SJCRH30 (cell line): ENCODE measurements around the gene VPS13D. TPM values are rescaled to one million over a fixed set of nuclear protein-coding genes. Genes with fewer than 3 reads are reported as not detected.

Source experiments
- DNase-seq, 2 experiments: peaks; one replicate each; pipeline ENCODE4 v3.0.0-alpha.2; 2015 to 2020
- H3K27ac ChIP-seq: fragments of 250-450 bp; sonication (Bioruptor Pico); 2 replicates; pipeline ENCODE4 v1.5.1; 2020; ENCODE audit warnings: mild to moderate bottlenecking, moderate library complexity
- H3K27me3 ChIP-seq: fragments of 250-450 bp; sonication (Bioruptor Pico); 2 replicates; pipeline ENCODE4 v1.5.1; 2020; ENCODE audit warnings: mild to moderate bottlenecking, moderate library complexity
- H3K36me3 ChIP-seq: fragments of 250-450 bp; sonication (Bioruptor Pico); 2 replicates; pipeline ENCODE4 v1.5.1; 2020; ENCODE audit warnings: mild to moderate bottlenecking, moderate library complexity
- H3K4me1 ChIP-seq: fragments of 250-450 bp; sonication (Bioruptor Pico); 2 replicates; pipeline ENCODE4 v1.5.1; 2020; ENCODE audit warnings: mild to moderate bottlenecking, moderate library complexity
- H3K4me3 ChIP-seq: fragments of 250-450 bp; sonication (Bioruptor Pico); 2 replicates; pipeline ENCODE4 v1.5.1; 2020; ENCODE audit warnings: mild to moderate bottlenecking, moderate library complexity
- H3K9me3 ChIP-seq: fragments of 250-450 bp; sonication (Bioruptor Pico); replicated peaks from 2 replicates; pipeline ENCODE4 v1.5.1; 2020; ENCODE audit warnings: mild to moderate bottlenecking, moderate library complexity
- total RNA-seq: library from RNA; depleted of rRNA; stranded (reverse); fragments of >200 nt; shearing (Covaris generic); gene quantifications from 2 replicates; pipeline ENCODE4 v1.2.3, GENCODE V29; 2014

VPS13D gene
- total RNA-seq, 1 experiment from 2014 or later, result 33.1 TPM

DNA sequence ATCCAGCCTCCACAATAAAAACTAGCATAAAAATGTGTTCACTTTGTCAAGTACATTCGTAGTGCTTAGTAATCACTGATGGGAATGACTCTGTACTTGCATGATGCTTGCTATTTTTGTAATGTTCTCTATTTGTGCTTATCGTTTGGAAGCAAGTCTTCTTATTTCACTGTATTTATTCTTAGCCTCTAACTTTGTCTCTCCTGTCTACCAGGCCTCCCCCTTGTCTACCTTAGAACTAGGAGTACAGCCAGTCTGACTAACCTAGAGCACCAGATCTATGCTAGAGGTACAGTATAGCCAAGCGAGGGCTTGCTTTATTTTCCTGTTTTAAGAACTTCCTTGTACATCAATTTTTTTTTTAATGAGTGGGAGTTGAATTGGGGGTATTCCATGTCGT is 108.2 kb downstream of the VPS13D start:
- DNase-seq, result no peak
- Histone ChIP-seq H3K4me1 (peaks cover 36% of the 10 kb centered on the region), H3K9me3 (no peaks in the 10 kb centered on the region), H3K4me3 (no peak overlapping the region), H3K36me3 (peaks cover 17% of the 10 kb centered on the region), H3K27ac (no peak overlapping the region), H3K27me3 (no peaks in the 10 kb centered on the region)

DNA sequence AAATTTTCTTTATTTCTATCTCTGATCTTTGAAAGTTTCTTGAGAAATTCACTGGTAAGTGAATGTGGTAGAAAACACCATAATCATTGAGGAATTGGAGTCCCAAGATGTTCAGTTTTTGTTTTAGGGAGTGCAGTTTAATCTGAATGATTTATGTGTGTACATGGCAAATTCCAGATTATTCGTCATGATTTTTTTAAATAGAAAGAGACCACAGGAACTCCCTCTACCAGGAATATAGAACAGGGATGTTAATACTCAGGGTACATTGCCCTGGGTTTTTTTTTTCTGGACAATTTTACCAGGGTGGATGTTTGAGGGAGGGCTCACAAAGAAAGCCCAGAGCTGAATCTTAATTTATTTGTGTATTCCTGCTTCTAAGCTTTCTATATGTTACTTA is 109.0 kb downstream of the VPS13D start:
- Histone ChIP-seq H3K4me3 (no peak overlapping the region), H3K9me3 (no peaks in the 10 kb centered on the region), H3K27me3 (no peaks in the 10 kb centered on the region), H3K27ac (no peak overlapping the region), H3K36me3 (peaks cover 13% of the 10 kb centered on the region), H3K4me1 (peaks cover 38% of the 10 kb centered on the region)
- no peak for DNase-seq

DNA sequence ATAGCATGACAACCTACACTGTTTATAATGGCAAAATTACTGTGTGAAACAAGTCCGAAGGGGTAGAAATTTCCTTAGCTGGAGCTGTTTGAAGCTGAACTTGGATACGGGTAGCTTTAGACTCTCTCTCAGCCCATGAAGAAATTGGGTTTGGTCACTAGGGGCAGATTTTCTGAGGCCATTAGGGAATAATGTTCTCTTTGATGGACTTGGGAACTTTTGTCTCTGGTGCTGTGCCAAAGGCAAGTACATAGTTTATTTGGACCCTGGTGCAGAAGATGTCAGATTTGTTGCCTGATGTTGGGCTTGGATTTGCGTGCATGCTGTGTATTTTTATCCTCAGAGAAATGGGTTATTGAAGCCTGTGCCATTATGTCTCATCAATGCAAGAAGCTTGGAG is 109.6 kb downstream of the VPS13D start:
- no peak overlapping the region for H3K4me3 ChIP-seq
- H3K9me3 ChIP-seq, result no peaks in the 10 kb centered on the region
- no peaks in the 10 kb centered on the region for H3K27me3 ChIP-seq
- no peak overlapping the region for H3K27ac ChIP-seq
- peak in 1 of 2 experiments; percentile 35 for DNase-seq
- peaks cover 8% of the 10 kb centered on the region for H3K36me3 ChIP-seq
- H3K4me1 ChIP-seq, result peaks cover 38% of the 10 kb centered on the region

DNA sequence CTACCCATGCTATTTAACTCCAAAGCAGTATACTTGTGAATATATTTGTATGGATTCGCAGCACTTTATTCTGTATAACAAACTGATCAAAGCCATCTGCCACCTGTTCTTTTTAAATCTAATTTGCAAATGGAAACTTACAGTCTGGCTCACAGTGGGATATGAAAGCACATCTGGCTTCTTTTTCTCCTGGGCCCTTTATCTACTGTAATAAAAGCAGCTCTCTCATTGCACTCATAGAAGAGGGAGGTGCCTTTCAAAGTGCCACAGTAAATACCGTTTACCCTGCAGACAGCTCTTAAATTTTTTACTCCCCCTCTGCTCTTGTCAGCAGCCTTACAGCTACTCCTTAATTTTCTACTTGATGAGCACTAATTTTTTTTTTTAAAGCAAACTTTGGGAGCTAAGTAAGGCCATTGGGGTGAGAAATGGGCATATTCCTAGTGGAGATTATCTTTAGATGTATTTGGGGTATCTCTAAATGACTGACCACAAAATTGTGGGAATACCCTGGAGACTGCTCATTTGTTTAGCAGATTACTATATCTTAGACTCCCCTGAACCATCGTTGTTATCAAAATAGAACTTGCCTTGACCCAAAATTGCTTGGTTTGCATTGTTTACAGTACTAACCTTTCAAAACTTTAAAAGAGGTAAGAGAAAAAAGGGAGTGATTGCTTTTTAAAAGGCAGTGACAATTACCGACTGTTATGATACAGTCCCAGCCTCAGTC is 110.1 kb downstream of the VPS13D start:
- no peaks in the 10 kb centered on the region for H3K9me3 ChIP-seq
- DNase-seq, result peak in 1 of 2 experiments; percentile 28
- H3K4me1 ChIP-seq, result peaks cover 38% of the 10 kb centered on the region
- H3K27me3 ChIP-seq, result no peaks in the 10 kb centered on the region
- no peak overlapping the region for H3K4me3 ChIP-seq
- H3K36me3 ChIP-seq, result peaks cover 8% of the 10 kb centered on the region
- no peak overlapping the region for H3K27ac ChIP-seq

DNA sequence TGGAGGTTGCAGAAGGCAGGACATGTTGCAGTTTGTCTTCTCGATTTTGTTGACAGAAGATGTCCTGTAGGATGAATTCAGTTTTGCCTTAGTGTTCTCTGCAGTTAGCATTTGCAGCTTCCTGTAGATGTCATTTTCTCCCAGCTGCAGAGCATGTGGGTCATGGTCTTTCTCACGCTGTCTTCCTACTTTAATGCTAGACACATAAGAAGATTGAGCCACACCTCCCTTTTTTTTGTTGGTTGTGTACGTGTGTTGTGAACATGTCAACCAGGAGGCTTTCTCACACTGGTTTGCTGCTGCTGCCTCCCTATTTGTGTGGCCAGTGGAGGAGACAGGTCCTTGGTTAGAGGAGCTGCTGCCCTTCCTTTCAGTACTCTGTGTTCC is 110.7 kb downstream of the VPS13D start:
- H3K9me3 ChIP-seq, result no peaks in the 10 kb centered on the region
- no peak overlapping the region for H3K27ac ChIP-seq
- no peak overlapping the region for H3K4me3 ChIP-seq
- H3K27me3 ChIP-seq, result no peaks in the 10 kb centered on the region
- no peak for DNase-seq
- peaks cover 38% of the 10 kb centered on the region for H3K4me1 ChIP-seq
- H3K36me3 ChIP-seq, result peaks cover 4% of the 10 kb centered on the region

DNA sequence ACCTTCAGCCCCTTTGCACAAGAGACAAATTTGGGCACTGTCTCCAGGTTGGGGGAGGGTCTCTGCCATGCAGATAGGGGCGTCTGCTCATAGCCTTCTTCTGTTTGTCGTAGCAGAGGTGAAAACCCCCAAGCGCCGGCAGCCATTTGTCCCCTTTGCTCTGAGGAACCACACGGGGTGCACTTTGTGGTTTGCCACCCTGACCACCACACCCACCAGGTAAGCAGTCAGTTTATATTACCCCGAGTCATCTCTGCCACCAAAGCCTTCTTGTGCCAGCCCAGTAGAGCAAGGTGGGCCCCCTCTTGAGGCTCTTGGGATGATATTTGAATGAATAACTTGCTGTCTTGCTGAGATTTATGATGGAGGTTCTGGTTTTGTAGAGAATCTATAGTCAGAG is 111.8 kb downstream of the VPS13D start:
- Histone ChIP-seq H3K4me3 (no peak overlapping the region), H3K9me3 (no peaks in the 10 kb centered on the region), H3K36me3 (peaks cover 9% of the 10 kb centered on the region; the same call in 1 of the 2 replicates), H3K27ac (peak overlapping the region; percentile 77), H3K4me1 (peaks cover 38% of the 10 kb centered on the region), H3K27me3 (no peaks in the 10 kb centered on the region)
- DNase-seq, result no peak

DNA sequence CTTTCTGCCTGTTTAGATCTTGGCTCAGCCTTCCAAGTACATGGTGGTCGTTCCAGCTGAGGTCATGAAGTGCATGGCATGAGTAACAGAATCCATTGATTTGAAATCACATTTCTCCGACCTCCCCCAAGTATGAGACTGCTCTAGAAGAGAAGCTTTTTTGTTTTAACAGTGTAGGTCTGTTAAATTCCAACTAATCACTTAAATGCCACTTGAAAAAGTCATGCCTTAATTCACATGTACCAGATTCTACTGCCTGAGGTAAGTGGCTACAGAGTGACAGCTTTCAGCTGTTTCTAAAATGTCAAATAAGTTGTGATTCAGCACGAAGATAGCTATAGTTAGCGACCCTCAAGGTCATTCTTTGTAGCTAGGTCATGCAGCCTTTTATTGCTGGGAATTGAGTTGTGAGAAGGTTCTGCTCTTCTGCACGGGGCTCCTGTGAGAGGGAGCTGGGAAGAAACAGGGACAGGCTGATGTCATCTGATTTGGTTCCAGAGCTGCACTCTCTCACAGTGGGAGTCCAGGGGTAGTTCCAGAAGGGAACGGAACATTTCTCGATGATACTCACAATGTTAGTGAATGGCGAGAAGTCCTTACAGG is 112.7 kb downstream of the VPS13D start:
- Histone ChIP-seq H3K27ac (peak overlapping the region; percentile 77), H3K4me1 (peaks cover 38% of the 10 kb centered on the region), H3K9me3 (no peaks in the 10 kb centered on the region), H3K36me3 (peaks cover 7% of the 10 kb centered on the region; the same call in 1 of the 2 replicates), H3K27me3 (no peaks in the 10 kb centered on the region), H3K4me3 (no peak overlapping the region)
- DNase-seq, result peak; percentile 78 to 87

DNA sequence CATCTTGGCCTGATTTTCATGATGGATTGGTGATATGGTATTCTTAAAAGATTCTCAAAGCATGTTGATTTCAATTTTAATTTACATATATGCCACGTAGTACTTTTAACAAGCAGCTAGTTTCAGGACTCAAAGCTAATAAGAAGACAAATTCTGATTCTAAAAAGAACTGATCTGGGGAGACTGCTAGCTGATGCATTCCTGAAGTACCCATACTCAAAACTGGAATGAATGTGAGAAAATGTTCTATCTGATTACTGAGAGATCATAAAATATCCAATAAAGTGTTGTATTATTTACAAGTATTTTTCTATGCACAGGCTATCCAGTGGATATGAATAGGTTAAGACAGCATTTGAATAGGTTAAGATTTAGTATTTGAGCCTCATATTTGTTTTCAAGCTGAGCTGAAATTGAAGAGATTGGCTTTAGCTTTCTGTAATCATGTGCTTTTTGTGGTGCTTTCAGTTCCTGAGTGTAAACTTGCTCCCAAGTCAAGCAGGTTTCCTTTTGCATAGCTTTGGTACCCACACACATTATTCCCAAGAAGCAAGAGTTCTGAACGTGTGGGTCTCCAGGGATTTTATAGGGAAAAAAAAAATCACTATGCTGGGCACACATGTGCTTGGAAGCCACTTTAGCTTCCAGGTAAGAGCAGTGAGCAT is 114.1 kb downstream of the VPS13D start:
- Histone ChIP-seq H3K4me1 (peaks cover 38% of the 10 kb centered on the region), H3K27me3 (no peaks in the 10 kb centered on the region), H3K9me3 (no peaks in the 10 kb centered on the region), H3K27ac (no peak overlapping the region), H3K36me3 (peaks cover 9% of the 10 kb centered on the region), H3K4me3 (no peak overlapping the region)
- DNase-seq, result no peak

DNA sequence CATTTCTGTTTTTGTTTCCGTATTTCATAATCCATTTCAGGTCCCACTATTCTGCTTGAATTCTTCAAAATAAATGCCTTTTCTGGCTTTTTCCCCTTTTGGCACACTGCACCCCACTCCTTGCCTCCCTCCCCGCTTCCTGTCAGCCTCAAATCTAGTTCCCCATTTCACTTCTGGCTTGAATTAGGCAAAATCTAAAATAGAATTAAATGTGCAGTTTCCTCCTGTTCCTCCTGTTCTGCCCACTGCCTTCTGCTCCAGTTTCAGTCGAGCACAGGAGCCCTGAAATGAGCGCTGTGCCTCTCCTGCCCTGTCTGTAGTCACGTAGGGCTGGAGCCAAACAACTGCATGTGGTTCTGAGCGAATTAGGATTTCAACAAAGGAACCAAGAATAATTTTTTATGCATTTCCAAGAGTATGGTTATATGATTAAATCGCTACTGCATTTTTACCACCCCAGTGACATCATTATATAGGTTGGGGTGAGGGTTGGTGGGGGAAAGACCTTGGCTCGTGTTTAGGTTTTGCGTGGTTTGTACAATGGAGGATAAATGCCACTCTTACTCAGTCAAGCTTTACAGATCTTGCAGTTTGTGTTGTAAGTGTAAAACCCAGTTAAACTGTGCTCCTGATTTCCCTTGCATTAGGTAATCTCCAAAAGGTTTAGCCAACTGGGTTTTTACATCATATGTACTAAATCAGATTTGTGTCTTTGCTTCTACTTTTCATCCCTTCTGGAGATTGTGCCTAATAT is 114.9 kb downstream of the VPS13D start:
- Histone ChIP-seq H3K4me1 (peaks cover 32% of the 10 kb centered on the region), H3K27ac (no peak overlapping the region), H3K27me3 (no peaks in the 10 kb centered on the region), H3K36me3 (peaks cover 17% of the 10 kb centered on the region), H3K9me3 (no peaks in the 10 kb centered on the region), H3K4me3 (no peak overlapping the region)
- DNase-seq, result no peak

DNA sequence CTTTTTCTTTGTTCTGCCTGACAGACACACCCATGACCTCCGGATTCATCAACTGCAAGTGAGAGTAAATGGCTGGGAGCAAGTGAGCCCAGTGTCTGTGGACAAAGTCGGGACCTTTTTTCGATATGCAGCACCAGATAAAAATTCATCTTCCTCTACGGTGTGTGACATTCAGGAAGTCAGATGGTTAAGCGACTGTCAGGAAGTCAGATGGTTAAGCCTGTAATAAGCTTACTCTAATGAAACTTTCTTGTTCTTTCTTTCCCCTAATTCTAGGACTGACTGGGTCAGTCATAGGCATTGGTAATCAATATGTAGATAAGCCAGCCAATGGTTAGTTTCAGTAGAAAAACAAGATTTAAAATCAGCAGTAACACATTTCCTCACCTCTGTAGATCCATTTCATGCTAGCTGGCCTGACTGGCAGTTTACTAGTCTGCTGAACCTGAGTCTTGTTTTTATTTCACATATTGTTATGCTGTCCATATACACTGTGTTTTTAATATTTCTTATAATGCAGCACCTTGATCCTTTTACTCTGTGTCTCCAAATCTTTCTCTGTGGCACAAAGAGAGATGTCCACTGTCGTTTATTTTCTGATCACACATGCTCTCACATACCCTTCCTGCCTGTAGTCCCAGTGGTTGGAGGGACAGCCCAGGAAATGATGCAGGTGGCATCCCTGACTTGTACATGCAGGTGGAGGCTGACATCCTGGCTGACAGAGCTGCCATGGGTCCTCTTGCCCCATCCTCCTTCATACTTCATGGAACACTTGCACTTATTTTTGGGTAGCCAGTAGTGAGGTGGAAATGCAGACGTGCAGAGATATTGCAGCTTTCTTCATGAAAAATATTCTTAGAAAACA is 115.8 kb downstream of the VPS13D start:
- no peaks in the 10 kb centered on the region for H3K9me3 ChIP-seq
- no peak overlapping the region for H3K4me3 ChIP-seq
- no peaks in the 10 kb centered on the region for H3K27me3 ChIP-seq
- DNase-seq, result no peak
- H3K4me1 ChIP-seq, result peaks cover 26% of the 10 kb centered on the region
- H3K36me3 ChIP-seq, result peaks cover 25% of the 10 kb centered on the region
- no peak overlapping the region for H3K27ac ChIP-seq

DNA sequence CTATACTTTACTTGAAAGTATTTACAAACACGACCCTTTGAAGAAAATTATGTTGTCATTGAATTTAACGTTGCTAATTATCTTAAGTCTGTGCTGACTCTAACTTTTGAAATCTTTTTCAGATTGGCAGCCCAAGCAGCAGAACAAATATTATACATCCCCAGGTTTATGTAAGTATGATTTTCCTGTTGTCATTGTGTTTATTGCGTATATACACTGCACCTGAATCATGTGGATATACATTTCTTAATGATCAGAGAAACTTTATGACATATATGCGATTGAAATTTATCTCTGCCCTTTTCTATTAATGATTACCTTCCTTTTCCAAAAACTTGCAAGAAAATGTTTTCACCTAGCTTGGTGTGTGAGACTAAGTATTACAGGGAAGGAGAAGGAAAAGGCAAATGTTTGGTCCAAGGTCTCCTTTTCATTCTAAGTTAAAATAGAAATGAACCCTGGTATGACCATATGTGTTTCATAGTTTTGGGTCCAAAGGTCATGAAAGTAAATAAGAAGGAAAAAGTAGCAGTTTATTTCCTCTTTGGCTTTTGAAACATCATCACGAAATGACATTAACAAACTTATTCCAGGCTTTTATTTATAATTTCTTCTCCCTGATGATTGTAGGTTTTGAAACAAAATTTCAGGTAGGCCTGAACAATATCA is 116.8 kb downstream of the VPS13D start:
- H3K27me3 ChIP-seq, result no peaks in the 10 kb centered on the region
- DNase-seq, result no peak
- no peaks in the 10 kb centered on the region for H3K9me3 ChIP-seq
- no peak overlapping the region for H3K27ac ChIP-seq
- H3K4me3 ChIP-seq, result no peak overlapping the region
- peaks cover 16% of the 10 kb centered on the region for H3K4me1 ChIP-seq
- peaks cover 30% of the 10 kb centered on the region for H3K36me3 ChIP-seq

DNA sequence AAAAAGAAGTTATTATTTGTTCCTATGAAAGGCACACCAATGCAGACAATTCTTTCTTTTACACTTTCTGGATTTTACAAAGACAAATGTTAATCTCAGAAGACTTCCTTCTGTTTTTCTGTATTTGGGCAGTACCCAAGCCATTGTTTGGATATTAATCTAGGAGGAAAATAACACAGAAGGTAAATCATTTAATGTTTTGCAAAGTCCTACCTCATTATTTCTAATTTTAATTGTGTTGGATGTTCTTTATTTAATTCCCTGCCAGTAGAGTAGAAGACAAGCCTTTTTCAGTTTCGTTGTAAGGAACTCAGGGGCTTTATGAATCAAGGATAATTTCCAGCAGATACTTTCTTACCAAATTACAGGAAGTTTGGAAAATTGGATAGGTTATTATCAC is 118.3 kb downstream of the VPS13D start:
- Histone ChIP-seq H3K27ac (no peak overlapping the region), H3K27me3 (no peaks in the 10 kb centered on the region), H3K36me3 (peaks cover 38% of the 10 kb centered on the region), H3K4me1 (peaks cover 1% of the 10 kb centered on the region), H3K4me3 (no peak overlapping the region), H3K9me3 (no peaks in the 10 kb centered on the region)
- no peak for DNase-seq

DNA sequence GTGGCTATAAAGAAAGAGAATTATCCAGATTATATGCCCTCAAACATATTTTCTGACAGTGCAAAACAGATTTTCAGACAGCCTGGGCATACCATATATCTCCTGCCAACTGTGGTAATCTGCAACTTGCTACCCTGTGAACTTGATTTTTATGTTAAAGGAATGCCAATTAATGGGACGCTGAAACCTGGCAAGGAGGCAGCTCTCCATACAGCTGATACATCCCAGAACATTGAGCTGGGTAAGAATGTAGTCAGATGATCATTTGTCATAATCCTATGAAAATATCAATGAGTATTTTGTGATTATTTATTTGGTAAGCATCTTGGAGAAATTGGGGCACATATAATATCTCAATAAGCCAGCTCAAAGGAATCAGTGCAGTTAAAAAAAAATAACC is 124.2 kb downstream of the VPS13D start:
- Histone ChIP-seq H3K4me3 (no peak overlapping the region), H3K9me3 (0 out of 2 replicates have a peak, but pooled peaks cover 4% of the 10 kb centered on the region), H3K36me3 (peaks cover 34% of the 10 kb centered on the region), H3K4me1 (peaks cover 21% of the 10 kb centered on the region), H3K27ac (no peak overlapping the region), H3K27me3 (no peaks in the 10 kb centered on the region)
- no peak for DNase-seq
